Ascending aorta (tissue), 2 donors: ENCODE measurements around the gene BMP7. TPM values are rescaled to one million over a fixed set of nuclear protein-coding genes. Genes with fewer than 3 reads are reported as not detected.
"Not testable (repeated sequence)": the region's sequence is repeated elsewhere in the genome, so short reads cannot be mapped to it uniquely, and the experiment has no call there.

Experiments
- DNase-seq, 2 donors: peaks; one replicate each; pipeline ENCODE4 v3.0.0-alpha.2; 2019; ENCODE audit warnings: low spot score in 2 of 2
- H3K27ac ChIP-seq, 2 donors: fragments of 200-600 bp; sonication (generic); one replicate each; pipeline ENCODE4 v1.5.1; 2016 to 2017; ENCODE audit warnings: mild to moderate bottlenecking in 1 of 2
- H3K27me3 ChIP-seq: fragments of 200-600 bp; sonication (generic); one replicate; pipeline ENCODE4 v1.5.1; 2017
- H3K36me3 ChIP-seq, 2 donors: fragments of 200-600 bp; sonication (generic); one replicate each; pipeline ENCODE4 v1.5.1; 2016
- H3K4me1 ChIP-seq, 2 donors: fragments of 200-600 bp; sonication (generic); one replicate each; pipeline ENCODE4 v1.5.1; 2016 to 2017; ENCODE audit warnings: mild to moderate bottlenecking in 1 of 2
- H3K4me3 ChIP-seq, 2 donors: fragments of 200-600 bp; sonication (generic); one replicate each; pipeline ENCODE4 v1.5.1; 2016 to 2017; ENCODE audit warnings: mild to moderate bottlenecking in 1 of 2
- H3K9me3 ChIP-seq, 2 donors: fragments of 200-600 bp; sonication (generic); one replicate each; pipeline ENCODE4 v1.5.1; 2016
- intact Hi-C: fragments of 100-400 bp; cut with DNase I; formaldehyde crosslinking; loops from one replicate; pipeline ENCODE4 v1.15.1; 2023
- total RNA-seq: library from RNA; depleted of rRNA; stranded (reverse); fragments of >200 nt; gene quantifications from one replicate; pipeline ENCODE4 v1.1.0, GENCODE V29; 2016
- TF ChIP-seq, protein P1 (sequence below), 3 experiments: fragments of 200-600 bp in 2 of 3; fragments of 450-650 bp in 1 of 3; sonication (generic) in 2 of 3; IDR thresholded peaks; one replicate each; pipeline ENCODE4 v1.5.1; 2016 to 2019; ENCODE audit warnings: antibody characterized with exemption in 3 of 3, mild to moderate bottlenecking in 1 of 3, moderate library complexity in 1 of 3

BMP7 gene
- total RNA-seq, 1 donor from 2014 or later = not detected

GRCh38 chr20:57287007-57287880 is 20.8 kb upstream of the BMP7 start:
- Histone ChIP-seq H3K4me3 (no peak overlapping the region), H3K27ac (no peak overlapping the region), H3K27me3 (no peaks in the 10 kb centered on the region), H3K4me1 (no peaks in the 10 kb centered on the region), H3K9me3 (no peaks in the 10 kb centered on the region), H3K36me3 (no peaks in the 10 kb centered on the region)
- TF ChIP-seq, protein P1, sequence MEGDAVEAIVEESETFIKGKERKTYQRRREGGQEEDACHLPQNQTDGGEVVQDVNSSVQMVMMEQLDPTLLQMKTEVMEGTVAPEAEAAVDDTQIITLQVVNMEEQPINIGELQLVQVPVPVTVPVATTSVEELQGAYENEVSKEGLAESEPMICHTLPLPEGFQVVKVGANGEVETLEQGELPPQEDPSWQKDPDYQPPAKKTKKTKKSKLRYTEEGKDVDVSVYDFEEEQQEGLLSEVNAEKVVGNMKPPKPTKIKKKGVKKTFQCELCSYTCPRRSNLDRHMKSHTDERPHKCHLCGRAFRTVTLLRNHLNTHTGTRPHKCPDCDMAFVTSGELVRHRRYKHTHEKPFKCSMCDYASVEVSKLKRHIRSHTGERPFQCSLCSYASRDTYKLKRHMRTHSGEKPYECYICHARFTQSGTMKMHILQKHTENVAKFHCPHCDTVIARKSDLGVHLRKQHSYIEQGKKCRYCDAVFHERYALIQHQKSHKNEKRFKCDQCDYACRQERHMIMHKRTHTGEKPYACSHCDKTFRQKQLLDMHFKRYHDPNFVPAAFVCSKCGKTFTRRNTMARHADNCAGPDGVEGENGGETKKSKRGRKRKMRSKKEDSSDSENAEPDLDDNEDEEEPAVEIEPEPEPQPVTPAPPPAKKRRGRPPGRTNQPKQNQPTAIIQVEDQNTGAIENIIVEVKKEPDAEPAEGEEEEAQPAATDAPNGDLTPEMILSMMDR (IDR thresholded peaks at IDR 0.05) = no peak
- DNase-seq = no peak
- intact Hi-C loops = no loop called here

GRCh38 chr20:57283860-57284259 is 17.4 kb upstream of the BMP7 start:
- H3K27ac ChIP-seq = no peak overlapping the region
- H3K36me3 ChIP-seq = no peaks in the 10 kb centered on the region
- intact Hi-C loops = no loop called here
- H3K27me3 ChIP-seq = no peaks in the 10 kb centered on the region
- no peak for DNase-seq
- H3K4me3 ChIP-seq = no peak overlapping the region
- H3K4me1 ChIP-seq = no peaks in the 10 kb centered on the region
- H3K9me3 ChIP-seq = no peaks in the 10 kb centered on the region
- TF ChIP-seq, protein P1 (IDR thresholded peaks at IDR 0.05) = no peak

DNA sequence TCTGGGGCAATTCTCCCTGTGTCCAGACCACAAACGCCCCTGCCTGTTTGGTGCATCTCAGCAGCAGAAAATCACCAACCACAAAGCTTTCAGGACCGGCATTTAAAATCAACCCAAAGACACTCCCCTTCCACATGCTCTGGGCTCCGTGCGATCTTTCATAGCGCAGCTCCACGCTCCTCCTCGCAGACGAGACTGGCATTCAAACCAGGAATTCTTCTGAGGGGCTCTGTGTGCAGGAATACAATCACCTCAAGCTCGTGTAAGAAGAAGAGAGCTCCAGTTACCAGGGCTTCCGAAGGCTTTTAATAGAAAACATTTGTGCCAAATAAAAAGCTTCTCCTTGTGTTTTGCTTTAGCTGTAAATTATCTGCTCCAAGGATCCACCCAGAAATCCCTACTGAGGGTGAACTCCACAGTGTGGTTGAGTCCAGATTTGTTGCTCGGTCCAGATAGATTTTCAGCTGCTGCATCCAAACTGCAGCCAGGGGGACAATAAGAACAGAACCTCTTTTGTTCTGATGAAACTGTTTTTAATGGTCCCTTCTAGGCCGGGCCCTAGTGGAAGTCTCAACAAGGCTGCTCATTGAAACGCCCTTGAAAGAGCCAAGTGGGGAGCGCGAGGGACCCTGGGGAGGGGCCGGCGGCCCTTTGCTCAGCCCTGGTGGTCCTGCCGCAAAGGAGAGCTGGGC is 16.4 kb upstream of the BMP7 start:
- TF ChIP-seq, protein P1 (IDR thresholded peaks at IDR 0.05) = no peak
- intact Hi-C loops = no loop called here

GRCh38 chr20:57281900-57282299 is 15.5 kb upstream of the BMP7 start:
- Histone ChIP-seq H3K27me3 (no peaks in the 10 kb centered on the region), H3K9me3 (no peaks in the 10 kb centered on the region), H3K36me3 (no peaks in the 10 kb centered on the region), H3K4me3 (no peak overlapping the region), H3K4me1 (no peaks in the 10 kb centered on the region), H3K27ac (no peak overlapping the region)
- TF ChIP-seq, protein P1 (IDR thresholded peaks at IDR 0.05) = no peak
- intact Hi-C loops = no loop called here
- no peak for DNase-seq

More for the DNA sequence above, 16.4 kb upstream of the BMP7 start:
- Histone ChIP-seq H3K4me3 (no peak overlapping the region), H3K36me3 (no peaks in the 10 kb centered on the region), H3K4me1 (no peaks in the 10 kb centered on the region), H3K27ac (no peak overlapping the region), H3K9me3 (no peaks in the 10 kb centered on the region), H3K27me3 (no peaks in the 10 kb centered on the region)
- no peak for DNase-seq

- Histone ChIP-seq H3K9me3 (no peaks in the 10 kb centered on the region), H3K27me3 (no peaks in the 10 kb centered on the region), H3K27ac (no peak overlapping the region), H3K4me3 (no peak overlapping the region), H3K36me3 (no peaks in the 10 kb centered on the region), H3K4me1 (no peaks in the 10 kb centered on the region)
- no peak for DNase-seq
- intact Hi-C loops = no loop called here
- TF ChIP-seq, protein P1 (IDR thresholded peaks at IDR 0.05) = no peak
Observed at GRCh38 chr20:57280221-57280620, 13.8 kb upstream of the BMP7 start.

DNA sequence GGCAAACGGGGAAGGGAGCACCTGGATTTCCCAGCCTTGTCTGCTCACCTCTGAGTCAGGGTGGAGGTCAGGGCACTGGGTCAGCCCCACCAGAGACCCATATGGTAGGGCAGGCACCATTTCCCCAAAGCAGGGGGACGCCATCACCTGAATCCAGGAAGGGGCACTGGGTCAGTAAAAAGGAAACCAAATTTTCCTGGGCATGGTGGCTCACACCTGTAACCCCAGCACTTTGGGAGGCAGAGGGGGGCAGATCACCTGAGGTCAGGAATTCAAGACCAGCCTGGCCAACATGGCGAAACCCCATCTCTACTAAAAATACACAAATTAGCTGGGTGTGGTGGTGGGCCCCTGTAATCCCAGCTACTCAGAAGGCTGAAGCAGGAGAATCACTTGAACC is 13.1 kb upstream of the BMP7 start:
- H3K4me3 ChIP-seq, intact Hi-C loops, H3K9me3 ChIP-seq, H3K27ac ChIP-seq, DNase-seq, H3K27me3 ChIP-seq, H3K36me3 ChIP-seq, H3K4me1 ChIP-seq: not testable (repeated sequence)
